Endothelial cell of umbilical vein (primary cell): ENCODE data around the gene SEC16B. TPM values are rescaled to one million over a fixed set of nuclear protein-coding genes. Genes with fewer than 3 reads are reported as not detected.
A peak's percentile ranks its signal among the peaks of the same experiment; 100 is the strongest.

Source experiments
- BruUV-seq: library from RNA; stranded (reverse); fragments of 400-500 nt; replicated peaks from 2 replicates; lab custom pipeline; 2021; lab: Mats Ljungman, UMichigan
- CTCF ChIA-PET: fragments of 300-600, 350-600 bp; sonication (Branson Sonifier 250); formaldehyde crosslinking; loops from one replicate; lab custom pipeline; 2021; ENCODE audit warnings: antibody characterized with exemption, inconsistent platforms; lab: Charles Lee
- POLR2A ChIA-PET: fragments of 300-600, 350-600 bp; sonication (Branson Sonifier 250); formaldehyde crosslinking; loops from one replicate; lab custom pipeline; 2021; ENCODE audit warnings: antibody characterized with exemption, inconsistent platforms; lab: Charles Lee
- DNase-seq: peaks from one replicate; pipeline ENCODE4 v3.0.0-alpha.2; 2011; ENCODE audit warnings: low read depth, low spot score
- FAIRE-seq: peaks from 2 replicates; lab custom pipeline; 2011; peaks lifted over from hg19 to GRCh38; lab: Jason Lieb, UNC
- H2AFZ ChIP-seq: 2 replicates; pipeline ENCODE4 v1.6.0; 2012; ENCODE audit warnings: low read depth, low read length, control low read depth, inconsistent platforms
- H3K27ac ChIP-seq: 2 replicates; pipeline ENCODE4 v1.5.1; 2011; ENCODE audit warnings: low read depth, mild to moderate bottlenecking, control low read depth, low read length, moderate library complexity; ENCODE audit not compliant: insufficient read depth
- H3K27me3 ChIP-seq, 2 experiments: 2 replicates each; pipeline versions ENCODE4 v1.6.0 to v1.6.1; 2011; ENCODE audit warnings: low read length in 2 of 2, mixed read lengths in 1 of 2; ENCODE audit not compliant: control insufficient read depth in 2 of 2, insufficient read depth in 2 of 2
- H3K36me3 ChIP-seq, 2 experiments: 2 replicates in 1 of 2; 3 replicates in 1 of 2; pipeline ENCODE4 v1.5.1; 2011; ENCODE audit warnings: low read length in 2 of 2, mild to moderate bottlenecking in 1 of 2, moderate library complexity in 1 of 2; ENCODE audit not compliant: control insufficient read depth in 2 of 2, insufficient read depth in 2 of 2; ENCODE audit errors: extremely low read depth in 1 of 2
- H3K4me1 ChIP-seq: 3 replicates; pipeline ENCODE4 v1.5.1; 2011; ENCODE audit warnings: mild to moderate bottlenecking, low read length; ENCODE audit not compliant: control insufficient read depth, insufficient read depth; ENCODE audit errors: extremely low read depth
- H3K4me2 ChIP-seq: 2 replicates; pipeline ENCODE4 v1.6.1; 2011; ENCODE audit warnings: low read length, control low read depth, mixed read lengths; ENCODE audit not compliant: insufficient read depth
- H3K4me3 ChIP-seq, 3 experiments: fragments of 200-600 bp in 1 of 3; sonication (generic), shearing (Covaris generic) in 1 of 3; replicated peaks in 1 of 3; 2 replicates each; pipeline ENCODE4 v1.5.1; 2011 to 2016; ENCODE audit warnings: control low read depth in 3 of 3, low read length in 3 of 3, mild to moderate bottlenecking in 2 of 3, inconsistent platforms in 1 of 3, low read depth in 1 of 3, moderate library complexity in 1 of 3; ENCODE audit not compliant: insufficient read depth in 1 of 3
- H3K79me2 ChIP-seq: 2 replicates; pipeline ENCODE4 v1.6.0; 2012; ENCODE audit warnings: low read length, inconsistent platforms; ENCODE audit not compliant: control insufficient read depth, insufficient read depth
- H3K9ac ChIP-seq: replicated peaks from 2 replicates; pipeline ENCODE3; 2011; ENCODE audit warnings: low read length, control low read depth; ENCODE audit not compliant: insufficient read depth; ENCODE audit errors: extremely low read depth
- H3K9me1 ChIP-seq: replicated peaks from 3 replicates; pipeline ENCODE4 v1.6.0; 2011; ENCODE audit warnings: mild to moderate bottlenecking, low read length; ENCODE audit not compliant: control insufficient read depth, insufficient read depth; ENCODE audit errors: extremely low read depth
- H3K9me3 ChIP-seq: replicated peaks from 2 replicates; pipeline ENCODE4 v1.5.1; 2012; ENCODE audit warnings: low read length, inconsistent platforms; ENCODE audit not compliant: control insufficient read depth, insufficient read depth
- H4K20me1 ChIP-seq: replicated peaks from 2 replicates; pipeline ENCODE3; 2011; ENCODE audit warnings: mild to moderate bottlenecking, low read length; ENCODE audit not compliant: control insufficient read depth, insufficient read depth; ENCODE audit errors: extremely low read depth
- CTCF ChIP-seq, 2 donors: IDR thresholded peaks; 1 replicate in 1 of 2; 2 replicates in 1 of 2; pipeline ENCODE4 v1.5.1; 2011; ENCODE audit warnings: low read length in 2 of 2, mild to moderate bottlenecking in 2 of 2, moderate library complexity in 2 of 2, control low read depth in 1 of 2, inconsistent platforms in 1 of 2, low read depth in 1 of 2; ENCODE audit not compliant: insufficient read depth in 1 of 2; ENCODE audit errors: extremely low read depth in 1 of 2
- EZH2 ChIP-seq: IDR thresholded peaks from 2 replicates; pipeline ENCODE4 v1.6.1; 2012; ENCODE audit warnings: borderline replicate concordance, low read depth, mild to moderate bottlenecking, moderate library complexity, low read length, inconsistent platforms; ENCODE audit not compliant: severe bottlenecking
- FOS ChIP-seq: IDR thresholded peaks from 2 replicates; pipeline ENCODE4 v1.6.1; 2011; ENCODE audit warnings: mild to moderate bottlenecking, low read length, moderate library complexity, borderline replicate concordance; ENCODE audit not compliant: insufficient read depth
- GATA2 ChIP-seq: IDR thresholded peaks from 2 replicates; pipeline ENCODE4 v1.7.0; 2011; ENCODE audit warnings: low read depth, mild to moderate bottlenecking, moderate library complexity, mixed read lengths, low read length; ENCODE audit not compliant: insufficient read length, insufficient read depth
- JUN ChIP-seq: IDR thresholded peaks from 2 replicates; pipeline ENCODE4 v1.6.1; 2011; ENCODE audit warnings: borderline replicate concordance, low read depth; ENCODE audit not compliant: insufficient read length, insufficient read depth
- MAX ChIP-seq: IDR thresholded peaks from 2 replicates; pipeline ENCODE4 v1.6.1; 2011; ENCODE audit not compliant: insufficient read depth, insufficient read length
- MYC ChIP-seq: IDR thresholded peaks from one replicate; pipeline ENCODE4 v1.6.1; 2011; ENCODE audit warnings: mild to moderate bottlenecking, low read depth, low read length
- POLR2A ChIP-seq: IDR thresholded peaks from 2 replicates; pipeline ENCODE4 v1.6.1; 2012; ENCODE audit warnings: low read depth, mild to moderate bottlenecking, control low read depth, low read length
- POLR2AphosphoS5 ChIP-seq: IDR thresholded peaks from 2 replicates; pipeline ENCODE4 v1.6.1; 2012; ENCODE audit warnings: low read depth, mild to moderate bottlenecking, control low read depth, low read length, moderate library complexity; ENCODE audit not compliant: insufficient read depth
- dilution Hi-C: fragments of 300-500 bp; cut with MboI; formaldehyde crosslinking; loops from one replicate; pipeline ENCODE4 v1.15.0; 2019; ENCODE audit warnings: low sequenced_read_pairs; ENCODE audit not compliant: extremely low pct_ligation_motif_present
- intact Hi-C: fragments of 100-400 bp; cut with micrococcal nuclease; formaldehyde crosslinking; loops from one replicate; pipeline ENCODE4 v1.10.0; 2022
- polyA plus RNA-seq, 4 experiments: library from polyadenylated mRNA; depleted of rRNA in 3 of 4; stranded (reverse) in 3 of 4; unstranded in 1 of 4; fragments of >200 nt; gene quantifications; 2 replicates each; pipeline versions ENCODE4 v1.2.1 to v1.2.3, GENCODE V29; 2011 to 2012; ENCODE audit warnings: missing spikeins in 1 of 4
- total RNA-seq: library from RNA; stranded (reverse); gene quantifications from 2 replicates; pipeline ENCODE4 v1.2.3, GENCODE V29; 2021

The SEC16B gene
- total and polyA plus RNA-seq, 2 donors (not counting 3 experiments of a cell fraction or from before 2014, with no cell fraction given) = 0.44 to 0.58 TPM

GRCh38 chr1:177948336-177948972 lies 21.4 kb downstream of the SEC16B start:
- FAIRE-seq = peak; percentile 84
- ChIA-PET POLR2A (no interaction called here), CTCF (interaction anchor here (0.7 to 8.8 kb wide), 17 partner anchors 9 to 1051 kb away, joined by 3 to 183 read pairs (median 5); partner anchors contain the start of gene RASAL2)
- H3K9me3 ChIP-seq = no peaks in the 10 kb centered on the region
- no peak overlapping the region for H3K27ac ChIP-seq
- intact Hi-C loops (loop anchor here (1.0 to 10.0 kb wide), 9 partner anchors 84 to 766 kb away; partner anchors contain the start of gene RASAL2), dilution Hi-C loops (no loop called here)
- H3K4me3 ChIP-seq = no peak overlapping the region
- no peaks in the 10 kb centered on the region for H3K4me1 ChIP-seq
- BruUV-seq = no TSS peak
- H3K36me3 ChIP-seq = no peaks in the 10 kb centered on the region
- no peaks in the 10 kb centered on the region for H3K27me3 ChIP-seq
- H3K9ac ChIP-seq = no peak overlapping the region
- no peaks in the 10 kb centered on the region for H3K79me2 ChIP-seq
- H4K20me1 ChIP-seq = no peaks in the 10 kb centered on the region
- peak; percentile 75 for DNase-seq
- TF ChIP-seq FOS = no peak
- peak; percentile 86 to 94 for TF ChIP-seq CTCF (IDR thresholded peaks at IDR 0.05; ENCODE audit: extremely low read depth in 1 of 2, insufficient read depth in 1 of 2, low read depth in 1 of 2, low read length in 2 of 2)
- no peaks in the 10 kb centered on the region for H3K9me1 ChIP-seq
- H2AFZ ChIP-seq = peak overlapping the region; percentile 35
- H3K4me2 ChIP-seq = no peak overlapping the region

- Histone ChIP-seq H3K9ac (no peak overlapping the region), H3K4me2 (no peak overlapping the region), H2AFZ (no peak overlapping the region), H3K27me3 (no peaks in the 10 kb centered on the region), H3K4me1 (no peaks in the 10 kb centered on the region), H3K9me1 (no peaks in the 10 kb centered on the region), H4K20me1 (no peaks in the 10 kb centered on the region), H3K4me3 (no peak overlapping the region), H3K36me3 (no peaks in the 10 kb centered on the region), H3K9me3 (no peaks in the 10 kb centered on the region), H3K79me2 (no peaks in the 10 kb centered on the region), H3K27ac (no peak overlapping the region)
- intact Hi-C loops (loop anchor here (1.0 to 10.0 kb wide), 11 partner anchors 85 to 765 kb away; partner anchors contain the start of gene RASAL2), dilution Hi-C loops (no loop called here)
- CTCF ChIA-PET = interaction anchor here (0.7 to 8.8 kb wide), 17 partner anchors 8 to 1050 kb away, joined by 3 to 183 read pairs (median 5); partner anchors contain the start of gene RASAL2
- POLR2A ChIA-PET = no interaction called here
- DNase-seq (no peak), FAIRE-seq (no peak)
- no peak for TF ChIP-seq JUN
- no peak for TF ChIP-seq MYC
- TF ChIP-seq FOS = no peak
- TF ChIP-seq CTCF (IDR thresholded peaks at IDR 0.05; ENCODE audit: extremely low read depth in 1 of 2, insufficient read depth in 1 of 2, low read depth in 1 of 2, low read length in 2 of 2) = no peak
- no peak for TF ChIP-seq EZH2
- no peak for TF ChIP-seq GATA2
- TF ChIP-seq POLR2A = no peak
- TF ChIP-seq POLR2AphosphoS5 = no peak
- TF ChIP-seq MAX = no peak
- no TSS peak for BruUV-seq
These were observed 22.2 kb downstream of the SEC16B start for GRCh38 chr1:177947623-177948022.
